ENCODE results near the gene SLC7A14.
A peak's percentile ranks its signal among the peaks of the same experiment; 100 is the strongest.

Gene SLC7A14

DNA sequence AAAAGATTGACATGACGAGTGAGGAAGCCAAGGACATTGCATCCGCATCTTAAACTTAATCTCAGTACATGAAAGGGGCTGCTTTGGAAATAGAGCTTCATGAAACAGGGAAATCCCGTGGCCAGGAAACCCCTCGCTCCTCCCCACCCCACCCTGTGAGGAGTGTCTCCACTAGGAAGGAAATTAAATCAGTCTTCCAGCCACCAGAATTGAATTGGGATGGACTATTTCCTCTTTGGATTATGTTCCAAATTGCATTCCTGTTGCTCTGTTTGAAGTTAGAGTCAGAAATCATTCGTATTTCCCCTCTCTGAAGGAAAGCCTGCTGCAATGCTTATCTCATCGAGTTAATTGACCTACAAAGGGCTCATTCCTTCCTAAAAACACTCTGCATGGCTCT, 131.4 kb downstream of the SLC7A14 start:
- peaks cover 18 to 40% of the 10 kb centered on the region in 2 donors for H3K27me3 Mint-ChIP-seq
- no peak overlapping the region for H3K27ac Mint-ChIP-seq
- H3K36me3 Mint-ChIP-seq (ENCODE audit: insufficient read depth), result peaks cover 3% of the 10 kb centered on the region
- H3K9me3 Mint-ChIP-seq, result no peaks in the 10 kb centered on the region
- H3K4me1 Mint-ChIP-seq (ENCODE audit: low read depth in 2 of 2), result no peaks in the 10 kb centered on the region
- ATAC-seq (replicated peaks) (no peak), DNase-seq (no peak)
- no peak overlapping the region for H3K4me3 Mint-ChIP-seq

DNA sequence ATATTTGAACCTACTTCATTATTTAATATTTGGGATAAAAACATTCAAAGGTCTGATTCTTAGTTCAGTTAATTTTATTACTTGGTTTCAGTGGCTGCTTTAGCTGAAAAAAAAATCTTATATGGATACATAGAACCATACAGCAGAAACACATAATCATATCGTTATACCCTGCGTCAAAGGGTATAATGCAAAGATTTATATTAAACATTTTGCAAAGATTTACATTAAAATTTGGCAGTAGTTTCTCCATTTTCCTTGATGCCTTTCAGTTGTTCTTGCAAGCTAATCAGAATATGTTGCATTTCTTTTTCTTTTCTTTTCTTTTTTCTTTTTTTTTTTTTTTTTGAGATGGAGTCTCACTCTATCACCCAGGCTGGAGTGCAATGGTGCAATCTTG, 135.8 kb downstream of the SLC7A14 start:
- H3K36me3 Mint-ChIP-seq (ENCODE audit: insufficient read depth), result peaks cover 3% of the 10 kb centered on the region
- H3K9me3 Mint-ChIP-seq, result no peaks in the 10 kb centered on the region
- H3K27me3 Mint-ChIP-seq, result peaks cover 3 to 6% of the 10 kb centered on the region in 2 donors
- H3K27ac Mint-ChIP-seq, result no peak overlapping the region
- DNase-seq (no peak), ATAC-seq (replicated peaks) (no peak)
- no peak overlapping the region for H3K4me3 Mint-ChIP-seq
- H3K4me1 Mint-ChIP-seq (ENCODE audit: low read depth in 2 of 2), result no peaks in the 10 kb centered on the region

DNA sequence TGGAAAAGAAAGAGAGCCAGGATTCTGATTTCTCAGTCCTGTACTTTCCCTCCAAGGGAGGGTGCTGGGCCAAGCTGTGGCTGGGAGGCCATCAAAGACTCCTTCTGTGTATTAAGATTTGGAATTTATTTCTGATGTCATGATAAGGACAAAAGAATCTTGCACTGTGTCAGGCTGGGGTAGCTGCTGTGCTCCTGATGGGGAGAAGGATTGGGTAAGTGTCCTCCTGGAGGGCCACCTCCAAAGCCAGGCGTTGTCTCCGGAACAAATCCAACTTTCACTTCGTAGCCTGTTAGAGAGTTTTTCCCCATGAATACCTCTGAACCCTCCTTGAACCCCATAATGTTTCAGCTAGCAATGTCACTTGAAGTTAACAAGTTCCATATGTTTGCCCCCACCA, 137.3 kb downstream of the SLC7A14 start:
- H3K27me3 Mint-ChIP-seq, result peaks cover 9 to 11% of the 10 kb centered on the region in 2 donors
- no peaks in the 10 kb centered on the region for H3K9me3 Mint-ChIP-seq
- ATAC-seq (replicated peaks) (no peak), DNase-seq (no peak)
- H3K36me3 Mint-ChIP-seq (ENCODE audit: insufficient read depth), result peaks cover 3% of the 10 kb centered on the region
- H3K4me1 Mint-ChIP-seq (ENCODE audit: low read depth in 2 of 2), result no peaks in the 10 kb centered on the region
- H3K4me3 Mint-ChIP-seq, result no peak overlapping the region
- H3K27ac Mint-ChIP-seq, result no peak overlapping the region

DNA sequence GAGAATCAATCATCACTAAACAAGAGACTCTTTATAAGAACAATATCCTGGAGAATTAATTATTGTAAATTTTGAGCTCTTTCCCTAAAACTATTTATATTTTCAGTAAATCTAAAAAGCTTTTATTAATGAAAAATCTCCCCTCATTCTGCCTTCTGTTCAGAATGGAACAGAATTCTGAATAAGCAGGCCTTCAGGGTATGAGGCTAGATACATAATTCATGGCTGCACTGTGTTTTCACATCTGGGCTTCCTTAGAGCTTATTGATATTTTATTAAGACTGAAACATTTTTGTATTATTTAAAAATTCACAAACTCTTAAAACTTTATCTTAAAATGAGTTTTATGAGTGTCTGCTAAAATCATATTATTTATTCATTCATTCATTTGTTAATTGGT, 142.4 kb downstream of the SLC7A14 start:
- H3K36me3 Mint-ChIP-seq (ENCODE audit: insufficient read depth), result no peaks in the 10 kb centered on the region
- no peak overlapping the region for H3K27ac Mint-ChIP-seq
- H3K4me3 Mint-ChIP-seq, result no peak overlapping the region
- no peak for ATAC-seq (replicated peaks)
- H3K4me1 Mint-ChIP-seq (ENCODE audit: low read depth in 2 of 2), result no peaks in the 10 kb centered on the region
- no peak for DNase-seq
- peaks cover 43 to 46% of the 10 kb centered on the region in 2 donors for H3K27me3 Mint-ChIP-seq
- no peaks in the 10 kb centered on the region for H3K9me3 Mint-ChIP-seq

DNA sequence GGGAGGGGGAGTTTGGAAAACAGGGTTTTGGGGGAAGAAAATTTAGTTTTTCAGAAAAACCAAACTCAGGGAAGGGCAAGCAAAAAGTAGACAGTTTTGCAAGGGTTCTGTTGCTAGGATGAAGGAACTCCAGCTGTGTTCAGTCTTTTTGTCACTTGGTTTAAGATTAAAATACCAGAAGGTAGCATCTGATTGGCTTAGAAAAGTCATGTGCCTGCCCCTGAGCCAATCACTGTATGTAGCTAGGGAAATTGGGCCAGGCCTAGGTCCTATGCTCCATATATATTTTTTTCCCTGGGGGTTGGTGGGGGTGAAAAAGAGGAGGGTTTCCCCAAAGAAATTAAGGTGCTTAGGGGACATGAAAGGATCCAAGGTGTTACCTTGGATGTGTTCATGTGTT, 142.9 kb downstream of the SLC7A14 start:
- Mint-ChIP-seq H3K9me3 (no peaks in the 10 kb centered on the region), H3K27me3 (peaks cover 43 to 52% of the 10 kb centered on the region in 2 donors), H3K4me1 (ENCODE audit: low read depth in 2 of 2) (no peaks in the 10 kb centered on the region), H3K4me3 (no peak overlapping the region), H3K27ac (no peak overlapping the region), H3K36me3 (ENCODE audit: insufficient read depth) (no peaks in the 10 kb centered on the region)
- DNase-seq (no peak), ATAC-seq (replicated peaks) (no peak)

DNA sequence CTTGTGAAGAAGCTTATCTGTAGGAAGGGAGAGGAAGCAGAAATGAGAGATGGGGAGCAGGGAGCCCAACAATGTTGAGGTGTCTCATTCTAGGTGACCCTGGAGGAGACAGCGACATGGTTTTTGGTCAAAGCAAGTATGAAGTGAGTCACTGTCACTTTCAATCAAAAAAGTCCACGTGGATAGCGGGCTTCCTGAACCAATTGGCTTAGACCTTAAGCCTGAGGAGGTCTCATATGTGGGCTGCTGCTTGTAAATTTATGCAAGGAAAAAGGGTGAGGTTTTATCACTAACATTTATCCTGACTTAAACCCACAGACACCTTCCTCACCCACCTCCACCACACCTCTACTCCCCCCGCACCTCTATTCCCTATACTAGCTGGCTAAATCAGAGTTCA, 144.5 kb downstream of the SLC7A14 start:
- no peaks in the 10 kb centered on the region for H3K36me3 Mint-ChIP-seq (ENCODE audit: insufficient read depth)
- peaks cover 48 to 67% of the 10 kb centered on the region in 2 donors for H3K27me3 Mint-ChIP-seq
- no peak overlapping the region for H3K27ac Mint-ChIP-seq
- DNase-seq (no peak), ATAC-seq (replicated peaks) (no peak)
- no peak overlapping the region for H3K4me3 Mint-ChIP-seq
- no peaks in the 10 kb centered on the region for H3K4me1 Mint-ChIP-seq (ENCODE audit: low read depth in 2 of 2)
- no peaks in the 10 kb centered on the region for H3K9me3 Mint-ChIP-seq

DNA sequence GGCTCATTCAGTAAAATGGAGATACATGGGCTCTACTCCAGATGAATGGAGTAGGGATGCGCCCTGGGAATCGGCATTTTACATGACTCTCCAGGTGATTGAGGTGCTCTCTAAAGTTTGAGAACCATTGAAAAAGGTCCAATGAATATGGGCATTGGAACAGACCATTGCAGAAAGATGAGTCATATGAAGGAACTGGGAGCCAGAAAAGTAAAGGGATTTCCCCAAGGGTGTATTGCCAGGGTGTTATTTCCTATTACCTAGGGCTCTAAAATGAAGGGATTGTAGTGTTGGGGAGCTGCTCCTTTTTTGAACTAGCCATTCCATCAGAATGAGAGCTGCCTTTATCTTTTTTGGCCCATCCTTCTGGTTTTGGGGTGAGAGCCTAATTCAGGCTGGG, 145.5 kb downstream of the SLC7A14 start:
- no peak for ATAC-seq (replicated peaks)

DNA sequence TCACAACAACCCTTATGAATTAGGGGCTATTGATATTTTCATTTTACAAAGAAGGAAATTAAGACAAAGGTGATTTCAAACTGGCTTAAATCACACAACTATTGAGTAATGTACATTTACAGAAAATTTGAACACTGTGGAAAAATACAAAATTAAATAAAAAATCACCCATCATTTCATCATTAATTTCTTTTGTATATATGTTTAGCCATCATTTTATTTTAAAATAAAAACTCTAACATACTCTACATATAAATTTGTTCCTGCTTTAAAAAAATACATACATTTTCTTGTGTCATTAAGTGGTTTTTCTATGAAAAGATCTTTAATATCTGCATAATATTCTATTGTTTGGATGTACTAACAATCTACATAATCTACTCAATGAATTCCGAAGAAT, 147.0 kb downstream of the SLC7A14 start:
- no peak overlapping the region for H3K4me3 Mint-ChIP-seq
- H3K4me1 Mint-ChIP-seq (ENCODE audit: low read depth in 2 of 2), result no peaks in the 10 kb centered on the region
- H3K36me3 Mint-ChIP-seq (ENCODE audit: insufficient read depth), result no peaks in the 10 kb centered on the region
- peaks cover 38 to 60% of the 10 kb centered on the region in 2 donors for H3K27me3 Mint-ChIP-seq
- ATAC-seq (replicated peaks) (no peak), DNase-seq (no peak)
- no peak overlapping the region for H3K27ac Mint-ChIP-seq
- H3K9me3 Mint-ChIP-seq, result no peaks in the 10 kb centered on the region

More for the DNA sequence above, 145.5 kb downstream of the SLC7A14 start:
- DNase-seq, result no peak
- Mint-ChIP-seq H3K27ac (no peak overlapping the region), H3K4me1 (ENCODE audit: low read depth in 2 of 2) (no peaks in the 10 kb centered on the region), H3K4me3 (no peak overlapping the region), H3K9me3 (no peaks in the 10 kb centered on the region), H3K27me3 (peaks cover 45 to 69% of the 10 kb centered on the region in 2 donors), H3K36me3 (ENCODE audit: insufficient read depth) (no peaks in the 10 kb centered on the region)

DNA sequence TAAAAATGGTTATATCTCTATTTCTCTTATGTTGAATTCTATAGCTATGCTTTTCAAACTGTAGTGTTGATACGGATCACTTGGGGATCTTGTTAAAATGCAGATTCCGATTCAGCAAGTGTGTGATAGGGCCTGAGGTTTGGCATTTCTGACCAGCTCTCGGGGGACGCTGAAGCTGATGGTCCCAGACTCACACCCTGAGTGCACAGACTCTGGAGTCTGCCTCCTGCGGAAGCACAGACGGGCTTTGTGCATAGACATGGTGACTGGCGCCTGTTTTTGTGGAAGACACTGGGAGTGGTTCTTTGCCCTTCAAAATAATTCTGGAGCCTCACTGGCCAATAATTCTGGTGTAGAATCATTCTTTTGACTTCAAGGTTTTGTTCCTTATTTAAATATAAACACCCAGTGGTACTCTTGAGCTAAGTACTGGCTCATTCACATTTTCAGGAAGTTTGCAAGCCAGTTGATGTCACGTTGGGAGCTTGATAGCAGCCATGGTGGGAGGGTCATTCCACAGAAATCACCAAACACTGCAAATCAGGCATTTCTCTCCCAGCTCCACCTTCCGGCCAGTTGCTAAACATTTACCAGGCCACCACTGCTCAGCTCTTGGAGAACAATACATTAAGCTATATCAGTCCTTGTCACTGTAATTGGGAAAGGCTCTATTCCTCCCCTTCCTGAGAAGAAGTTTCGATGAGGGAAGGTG, 148.0 kb downstream of the SLC7A14 start:
- ATAC-seq (replicated peaks), result no peak
- Mint-ChIP-seq H3K4me3 (no peak overlapping the region), H3K9me3 (no peaks in the 10 kb centered on the region), H3K4me1 (ENCODE audit: low read depth in 2 of 2) (no peaks in the 10 kb centered on the region), H3K27ac (no peak overlapping the region), H3K36me3 (ENCODE audit: insufficient read depth) (no peaks in the 10 kb centered on the region), H3K27me3 (peaks cover 37 to 58% of the 10 kb centered on the region in 2 donors)
- no peak for DNase-seq

DNA sequence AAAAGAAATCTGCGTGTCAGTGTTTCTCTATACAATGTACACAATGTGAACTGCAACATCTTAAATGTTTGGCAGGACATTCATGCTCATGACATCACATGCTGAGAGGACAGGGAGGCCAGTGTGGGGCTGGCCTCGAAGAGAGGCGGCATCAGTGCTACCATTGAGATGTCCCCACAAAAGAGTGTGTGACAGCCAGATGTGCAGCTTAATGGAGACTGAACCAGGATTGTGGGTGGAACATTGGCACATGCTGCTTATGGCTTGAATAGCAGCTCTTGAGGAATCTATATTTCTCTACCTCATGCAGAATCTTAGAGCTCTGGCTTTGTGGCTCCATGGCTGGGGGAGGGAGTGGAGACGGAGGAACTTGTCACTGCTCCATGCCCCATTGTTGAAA, 148.7 kb downstream of the SLC7A14 start:
- DNase-seq (no peak), ATAC-seq (replicated peaks) (no peak)
- no peaks in the 10 kb centered on the region for H3K9me3 Mint-ChIP-seq
- peaks cover 31 to 51% of the 10 kb centered on the region in 2 donors for H3K27me3 Mint-ChIP-seq
- no peak overlapping the region for H3K27ac Mint-ChIP-seq
- H3K4me3 Mint-ChIP-seq, result no peak overlapping the region
- no peaks in the 10 kb centered on the region for H3K36me3 Mint-ChIP-seq (ENCODE audit: insufficient read depth)
- H3K4me1 Mint-ChIP-seq (ENCODE audit: low read depth in 2 of 2), result no peaks in the 10 kb centered on the region

DNA sequence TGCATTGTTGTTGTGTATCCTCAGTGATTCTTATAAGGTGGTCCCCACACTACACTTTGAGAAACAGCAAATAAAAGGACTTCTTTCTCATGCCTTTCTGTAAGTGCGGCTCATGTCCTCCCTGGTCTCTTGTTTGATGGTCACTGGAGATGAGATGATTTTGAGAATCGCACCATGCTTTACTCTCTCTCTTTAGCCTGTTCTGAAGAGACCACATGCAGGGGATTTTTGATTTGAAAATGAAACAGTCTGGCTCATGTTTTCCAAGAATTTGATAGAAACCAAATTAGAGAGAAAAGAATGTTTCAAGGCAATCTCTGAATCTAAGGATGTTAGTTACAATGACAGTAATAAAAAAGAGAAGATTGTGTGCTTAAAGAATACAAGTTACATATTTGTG, 149.2 kb downstream of the SLC7A14 start:
- H3K36me3 Mint-ChIP-seq (ENCODE audit: insufficient read depth), result no peaks in the 10 kb centered on the region
- DNase-seq, result no peak
- no peak overlapping the region for H3K4me3 Mint-ChIP-seq
- H3K27me3 Mint-ChIP-seq, result peaks cover 27 to 46% of the 10 kb centered on the region in 2 donors
- H3K9me3 Mint-ChIP-seq, result no peaks in the 10 kb centered on the region
- no peak overlapping the region for H3K27ac Mint-ChIP-seq
- no peak for ATAC-seq (replicated peaks)
- H3K4me1 Mint-ChIP-seq (ENCODE audit: low read depth in 2 of 2), result no peaks in the 10 kb centered on the region

DNA sequence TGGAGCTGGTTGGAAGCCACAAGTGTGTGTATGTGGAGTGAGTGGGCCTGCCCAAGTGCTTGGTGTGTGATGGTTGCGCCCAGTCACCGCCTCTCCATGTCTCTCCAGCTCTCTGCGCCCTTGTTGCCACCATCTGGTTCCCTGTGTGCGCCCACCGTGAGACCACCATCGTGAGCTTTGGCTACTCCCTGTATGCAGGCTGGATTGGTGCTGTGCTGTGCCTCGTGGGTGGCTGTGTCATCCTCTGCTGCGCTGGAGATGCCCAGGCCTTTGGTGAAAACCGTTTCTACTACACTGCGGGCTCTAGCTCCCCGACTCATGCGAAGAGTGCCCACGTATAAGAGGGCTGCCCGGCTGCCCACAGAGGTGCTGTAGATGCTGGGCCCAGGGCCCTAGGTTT, 153.5 kb downstream of the SLC7A14 start:
- H3K27me3 Mint-ChIP-seq, result peaks cover 5 to 12% of the 10 kb centered on the region in 2 donors
- H3K4me1 Mint-ChIP-seq (ENCODE audit: low read depth in 2 of 2), result peaks cover 3% of the 10 kb centered on the region in 2 donors
- H3K4me3 Mint-ChIP-seq, result no peak overlapping the region
- no peak overlapping the region for H3K27ac Mint-ChIP-seq
- no peaks in the 10 kb centered on the region for H3K36me3 Mint-ChIP-seq (ENCODE audit: insufficient read depth)
- DNase-seq, result no peak
- no peaks in the 10 kb centered on the region for H3K9me3 Mint-ChIP-seq
- no peak for ATAC-seq (replicated peaks)

DNA sequence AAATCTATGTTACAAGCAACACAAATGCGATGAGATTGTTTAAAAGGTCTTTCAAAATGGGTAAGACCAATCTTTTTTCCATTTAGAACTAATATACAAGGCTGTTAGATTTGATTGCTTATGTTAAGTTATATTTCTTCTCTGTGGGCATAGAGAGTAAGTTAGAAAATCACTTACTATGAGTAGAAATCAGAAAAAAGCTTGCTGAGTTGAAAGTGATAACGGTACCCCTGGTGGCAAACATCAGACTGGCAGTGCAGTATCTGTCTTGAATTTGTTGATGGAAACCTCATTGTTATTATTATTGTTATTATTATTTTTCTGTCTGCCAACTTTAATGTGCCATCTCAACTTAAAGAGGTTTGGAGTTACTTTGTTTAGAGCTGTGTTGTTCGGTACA, 154.8 kb downstream of the SLC7A14 start:
- Mint-ChIP-seq H3K27ac (no peak overlapping the region), H3K9me3 (no peaks in the 10 kb centered on the region), H3K4me3 (no peak overlapping the region), H3K4me1 (ENCODE audit: low read depth in 2 of 2) (peaks cover 3% of the 10 kb centered on the region in 2 donors), H3K27me3 (no peaks in the 10 kb centered on the region), H3K36me3 (ENCODE audit: insufficient read depth) (no peaks in the 10 kb centered on the region)
- no peak for DNase-seq
- ATAC-seq (replicated peaks), result no peak

DNA sequence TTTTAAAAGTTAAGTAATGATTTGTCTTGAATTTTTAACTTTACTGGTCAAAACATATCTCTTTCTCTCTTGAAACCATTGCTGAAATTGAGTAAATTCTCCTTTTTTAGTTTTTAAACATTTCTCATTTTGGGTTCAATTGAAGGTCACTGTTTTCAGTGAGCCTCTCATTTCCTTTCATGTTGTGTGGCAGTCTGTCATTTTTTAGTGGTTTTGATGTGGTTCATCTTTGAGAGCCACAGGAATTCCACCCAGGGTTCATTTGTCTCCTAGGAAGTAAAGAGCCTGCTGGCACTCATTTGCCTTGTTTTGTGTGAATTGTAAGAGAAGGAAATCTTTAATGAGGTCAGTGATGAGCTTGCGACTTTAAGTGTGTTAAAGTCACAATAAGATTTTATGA, 156.8 kb downstream of the SLC7A14 start:
- Mint-ChIP-seq H3K27me3 (no peaks in the 10 kb centered on the region), H3K27ac (no peak overlapping the region), H3K4me3 (no peak overlapping the region), H3K9me3 (no peaks in the 10 kb centered on the region), H3K36me3 (ENCODE audit: insufficient read depth) (no peaks in the 10 kb centered on the region), H3K4me1 (ENCODE audit: low read depth in 2 of 2) (peaks cover 3% of the 10 kb centered on the region in 2 donors)
- ATAC-seq (replicated peaks) (peak; percentile 36), DNase-seq (no peak)

Measured in effector memory CD8-positive, alpha-beta T cell (primary cell).